VCaP (cell line): ENCODE data around the gene EVA1A.
"Not testable (repeated sequence)": the region's sequence is repeated elsewhere in the genome, so short reads cannot be mapped to it uniquely, and the experiment has no call there.

Experiments used
- H3K27ac ChIP-seq: fragments of 450-650 bp; 2 replicates; pipeline ENCODE4 v1.5.1; 2017
- CTCF ChIP-seq: fragments of 450-650 bp; conservative IDR thresholded peaks from 2 replicates; pipeline ENCODE4 v1.5.1; 2017; ENCODE audit warnings: mild to moderate bottlenecking, moderate library complexity

The EVA1A gene

GRCh38 chr2:75495862-75496261 lies 64.9 kb downstream of the EVA1A start:
- TF ChIP-seq CTCF: no peak
- no peak overlapping the region for H3K27ac ChIP-seq

GRCh38 chr2:75494137-75494769 lies 66.5 kb downstream of the EVA1A start:
- TF ChIP-seq CTCF: no peak
- no peak overlapping the region for H3K27ac ChIP-seq

DNA sequence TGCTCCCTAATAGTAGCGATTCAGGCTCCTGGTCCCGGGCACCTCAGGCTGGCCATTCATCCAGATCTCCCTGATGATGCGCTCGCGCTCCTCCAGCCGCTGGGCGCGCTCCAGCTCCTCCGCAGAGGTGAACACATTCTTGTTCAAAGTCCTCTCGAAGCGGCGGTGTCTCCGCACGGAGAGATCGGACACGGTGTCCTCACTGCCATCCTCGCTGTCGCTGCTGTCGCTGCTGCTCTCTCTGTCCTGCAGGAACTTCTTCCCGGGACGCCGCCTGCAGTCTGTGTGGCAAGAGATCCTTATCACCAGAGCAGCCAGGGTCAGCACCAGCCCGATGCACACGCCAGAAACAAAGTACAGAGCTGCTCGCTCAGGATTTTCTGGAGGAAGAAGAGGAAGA lies 67.5 kb downstream of the EVA1A start:
- H3K27ac ChIP-seq: peak overlapping the region; percentile 25; the same call in 1 of the 2 replicates

GRCh38 chr2:75491129-75491753 lies 69.5 kb downstream of the EVA1A start:
- TF ChIP-seq CTCF: no peak

More for the DNA sequence above, 67.5 kb downstream of the EVA1A start:
- peak; percentile 58 for TF ChIP-seq CTCF

DNA sequence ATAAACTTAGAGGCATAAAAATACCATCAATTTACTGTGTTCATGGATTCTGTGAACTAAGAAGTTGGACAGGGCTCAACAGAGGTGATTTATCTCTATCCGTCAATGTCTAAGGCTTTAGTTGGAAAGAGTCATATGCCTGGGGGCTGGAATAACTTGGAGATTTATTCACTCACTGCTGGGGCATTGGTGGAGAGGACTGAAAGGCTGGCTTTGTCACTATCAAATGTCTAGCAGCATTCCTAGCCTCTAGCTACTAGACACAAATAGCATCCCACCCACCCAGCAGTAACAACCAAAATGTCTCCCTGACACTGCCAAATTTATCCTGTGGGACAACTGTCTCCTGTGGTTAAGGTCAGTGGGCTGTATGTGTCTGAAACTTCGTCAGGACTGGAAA lies 71.0 kb downstream of the EVA1A start:
- H3K27ac ChIP-seq: no peak overlapping the region
- no peak for TF ChIP-seq CTCF

More at GRCh38 chr2:75491129-75491753, 69.5 kb downstream of the EVA1A start:
- H3K27ac ChIP-seq: no peak overlapping the region

- H3K27ac ChIP-seq: no peak overlapping the region
- no peak for TF ChIP-seq CTCF
These were observed 72.6 kb downstream of the EVA1A start for GRCh38 chr2:75488157-75488556.

DNA sequence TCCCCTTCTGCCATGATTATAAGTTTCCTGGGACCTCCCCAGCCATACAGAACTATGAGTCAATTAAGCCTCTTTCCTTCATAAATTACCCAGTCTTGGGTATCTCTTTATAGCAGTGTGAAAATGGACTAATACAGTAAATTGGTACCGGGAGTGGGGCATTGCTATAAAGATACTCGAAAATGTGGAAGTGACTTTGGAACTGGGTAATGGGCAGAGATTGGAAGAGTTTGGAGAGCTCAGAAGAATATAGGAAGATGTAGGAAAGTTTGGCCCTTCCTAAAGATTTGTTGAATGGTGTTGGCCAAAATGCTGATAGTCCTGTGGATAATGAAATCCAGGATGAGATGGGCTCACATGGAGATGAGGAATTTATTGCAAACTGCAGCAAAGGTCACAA lies 74.0 kb downstream of the EVA1A start:
- not testable (repeated sequence) for H3K27ac ChIP-seq

DNA sequence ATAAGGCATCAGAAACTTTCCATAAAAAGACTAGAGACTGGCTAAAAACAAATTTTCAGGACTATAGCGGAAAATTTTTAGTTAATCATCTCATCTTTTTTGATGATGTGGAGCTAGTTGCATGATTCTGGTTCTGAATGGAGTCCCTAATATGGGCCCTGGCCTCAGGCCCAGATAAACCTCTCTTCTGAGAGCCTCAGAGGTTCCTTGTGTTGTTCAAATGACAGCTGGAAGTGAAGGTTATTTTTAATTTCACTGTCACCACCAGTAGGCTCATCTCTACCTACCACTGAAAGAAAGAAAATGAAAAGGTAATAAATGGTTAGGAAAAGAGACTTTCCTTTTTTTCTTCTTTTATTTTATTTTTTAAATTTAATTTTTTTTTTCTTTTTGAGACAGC lies 75.9 kb downstream of the EVA1A start:
- TF ChIP-seq CTCF: no peak
- no peak overlapping the region for H3K27ac ChIP-seq
